Endothelial cell of hepatic sinusoid (primary cell): ENCODE data around the gene SIRPG.
"Not testable (repeated sequence)": the region's sequence is repeated elsewhere in the genome, so short reads cannot be mapped to it uniquely, and the experiment has no call there.

ENCODE experiments used
- in situ Hi-C: cut with HindIII; loops from 2 replicates; pipeline ENCODE4 v1.10.0; 2017; ENCODE audit warnings: low sequenced_read_pairs

SIRPG gene

DNA sequence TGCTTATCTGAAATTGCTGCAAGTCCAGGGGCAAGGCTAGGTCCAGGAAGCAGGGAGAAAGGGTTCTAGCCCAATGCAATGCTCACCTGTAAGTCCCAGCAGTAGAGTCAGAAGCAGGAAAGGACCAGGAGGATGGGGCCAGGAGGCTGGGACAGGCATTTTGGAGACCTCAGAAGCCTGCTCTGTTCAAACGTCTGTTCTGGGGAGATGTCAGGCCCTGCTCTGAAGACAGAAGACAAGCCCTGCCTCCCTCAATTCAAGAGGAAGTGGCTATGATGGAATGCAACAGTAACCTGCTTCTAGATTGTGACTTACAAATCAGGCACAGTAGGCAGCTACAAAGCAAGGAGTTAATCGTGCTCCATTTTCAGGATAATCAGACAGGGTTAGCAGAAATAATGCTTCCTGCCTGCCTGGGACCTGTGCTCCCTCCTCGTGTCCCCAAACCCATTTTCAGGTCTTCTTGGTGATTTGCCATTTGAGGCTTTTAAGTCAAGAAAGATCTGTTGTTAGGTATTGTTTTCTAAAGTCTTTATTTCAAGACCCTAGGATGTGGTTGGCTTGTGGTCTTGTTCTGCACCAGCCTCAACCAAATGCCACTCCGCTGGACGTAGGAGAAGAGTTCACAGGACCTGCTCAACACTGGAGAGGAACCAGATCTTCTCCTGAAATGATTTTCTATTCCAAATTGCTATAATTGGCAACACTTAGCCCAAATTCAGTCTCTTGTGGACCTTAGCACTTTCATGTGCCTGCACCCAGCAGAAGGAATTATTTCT lies at the start of gene SIRPG:
Gene SIRPG (minus strand): TSS at position 224 of the 779 bp plus-strand sequence. CDS start 65 bp downstream, at position 159.
- in situ Hi-C loops: no loop called here

DNA sequence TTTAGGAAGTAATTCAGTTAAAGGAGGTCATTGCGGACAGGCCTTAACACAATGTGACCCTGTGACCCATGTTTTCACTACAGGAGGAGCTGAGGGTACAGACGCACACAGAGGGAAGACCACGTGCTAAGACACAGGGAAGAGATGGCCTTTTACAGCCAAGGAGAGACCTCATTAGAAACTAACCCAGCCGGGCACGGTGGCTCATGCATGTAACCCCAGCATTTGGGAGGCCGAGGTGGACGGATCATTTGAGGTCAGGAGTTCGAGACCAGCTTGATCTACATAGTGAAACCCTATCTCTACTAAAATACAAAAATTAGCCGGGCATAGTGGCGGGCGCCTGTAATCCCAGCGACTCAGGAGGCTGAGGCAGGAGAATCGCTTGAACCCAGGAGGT lies 49.3 kb upstream of the SIRPG start:
- in situ Hi-C loops: not testable (repeated sequence)

DNA sequence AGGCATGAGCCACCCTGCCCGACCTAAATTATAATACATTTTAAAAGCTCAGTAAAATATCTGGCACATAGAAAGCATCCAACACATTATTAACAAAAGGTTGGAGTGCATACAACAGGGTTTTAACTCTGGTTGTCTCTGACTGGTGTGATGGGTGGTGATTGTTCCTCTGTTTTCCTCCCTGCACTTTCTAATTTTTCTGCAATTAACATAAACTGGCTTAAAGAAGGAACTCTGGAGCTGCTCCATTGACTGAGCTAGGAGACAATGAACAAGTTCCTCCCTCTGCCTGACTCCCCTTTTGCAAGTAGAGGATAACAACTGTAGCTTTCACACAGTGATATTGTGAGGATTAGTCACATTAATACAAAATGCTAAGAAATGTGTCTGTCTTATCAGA lies 48.5 kb upstream of the SIRPG start:
- in situ Hi-C loops: no loop called here

DNA sequence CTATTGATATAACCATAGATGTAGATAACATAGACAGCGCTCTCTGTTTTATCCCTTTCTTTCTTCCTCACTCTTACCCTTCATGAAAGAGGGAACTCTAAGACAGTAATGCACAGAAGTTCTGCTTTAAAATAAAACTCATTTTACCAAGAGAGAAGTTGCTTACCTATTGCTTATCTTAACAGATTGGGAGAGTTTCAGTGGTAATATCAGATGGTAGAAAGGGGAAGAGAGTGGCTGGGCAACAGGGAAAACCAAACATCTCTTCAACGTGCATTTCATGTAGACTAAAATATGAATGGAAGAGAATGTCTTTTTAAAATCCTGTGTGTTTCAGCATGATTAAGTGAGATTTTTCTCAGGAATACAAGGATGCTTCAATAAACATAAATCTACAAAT lies 45.3 kb upstream of the SIRPG start:
- in situ Hi-C loops: no loop called here

DNA sequence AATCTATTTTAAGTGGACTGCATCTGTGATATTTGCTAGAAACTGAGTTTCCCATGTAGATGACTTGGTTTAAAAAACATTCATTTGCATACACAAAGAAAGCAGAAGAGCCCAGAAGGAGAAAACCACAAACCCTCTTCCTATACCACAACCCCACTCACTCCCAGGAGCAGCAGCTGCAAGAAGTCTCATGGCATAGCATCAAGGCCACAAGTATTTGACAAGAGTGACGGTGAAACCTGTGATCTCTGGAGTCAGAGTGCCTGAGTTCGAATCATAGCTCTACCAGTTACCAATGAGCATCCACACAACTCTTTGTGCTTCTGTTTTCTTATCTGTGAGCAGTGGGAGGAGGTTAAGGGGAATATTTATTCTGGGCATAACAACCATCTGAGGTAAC lies 44.7 kb upstream of the SIRPG start:
- in situ Hi-C loops: no loop called here

DNA sequence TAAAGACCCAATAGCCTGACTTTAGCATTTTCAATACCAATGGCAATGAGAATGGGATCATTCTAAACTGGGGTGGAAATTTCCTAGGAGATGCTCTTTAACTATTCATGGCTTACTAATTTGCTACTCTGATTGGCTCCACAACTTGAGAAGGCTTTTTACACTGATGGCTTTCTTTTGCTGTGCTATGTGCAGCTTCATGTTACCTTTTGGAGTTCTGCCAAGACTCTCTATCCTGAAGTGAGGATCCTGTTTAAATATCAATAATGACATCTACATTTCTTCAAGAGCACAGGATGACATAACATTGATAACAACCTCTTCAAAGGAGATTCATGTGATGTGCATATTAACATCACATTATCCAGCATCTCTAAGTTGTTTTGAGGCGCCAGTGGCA lies 43.4 kb upstream of the SIRPG start:
- in situ Hi-C loops: no loop called here

DNA sequence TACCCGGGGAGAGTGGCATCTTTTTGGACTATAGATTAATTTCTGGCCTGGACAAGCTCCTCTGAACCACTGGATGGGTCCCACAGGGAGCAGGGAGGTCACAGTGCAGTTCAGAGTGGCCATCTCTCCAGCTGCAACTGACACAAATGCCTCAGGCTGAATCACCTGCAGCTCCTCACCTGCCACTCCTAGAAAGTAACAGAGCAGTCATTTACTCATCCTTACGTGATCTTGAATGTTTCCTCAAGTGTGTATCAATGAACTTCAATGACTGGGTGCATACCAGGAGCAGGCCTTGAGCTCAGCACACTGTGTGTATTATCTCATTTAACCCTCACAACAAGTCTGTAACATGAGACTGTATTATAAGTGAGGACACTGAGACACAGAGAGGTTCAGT lies 40.0 kb upstream of the SIRPG start:
- in situ Hi-C loops: no loop called here

DNA sequence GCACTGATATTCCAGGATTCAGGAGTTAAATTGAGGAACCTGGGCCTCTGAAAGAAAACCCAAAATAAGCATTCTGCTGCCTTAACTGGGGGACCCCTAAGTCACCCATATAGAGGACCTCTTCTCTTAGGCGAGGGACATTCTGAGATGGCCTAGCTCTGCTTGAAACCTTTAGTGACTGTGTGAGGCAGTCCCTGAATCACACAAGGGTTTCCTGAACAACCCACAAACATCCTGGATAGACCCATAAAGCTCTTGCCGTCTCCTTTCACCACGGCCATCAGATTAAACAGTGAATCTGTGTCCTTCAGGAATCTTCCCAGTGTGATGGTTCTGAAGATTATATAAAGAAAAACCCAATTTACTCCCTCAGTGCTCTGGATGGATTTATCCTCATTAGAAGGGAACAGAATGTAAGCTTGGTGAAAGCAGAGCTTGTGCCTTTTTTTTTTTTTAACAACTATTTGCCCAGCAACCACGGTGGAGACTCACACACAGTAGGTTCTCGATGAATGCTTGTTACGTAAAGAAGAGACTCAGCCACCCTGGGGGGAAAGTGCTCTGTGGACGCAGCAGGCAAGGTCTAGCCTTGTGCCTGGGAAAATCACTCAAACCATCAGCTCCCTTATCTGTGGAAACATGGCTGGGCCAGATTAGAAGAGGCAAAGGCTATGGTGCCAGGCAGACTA lies 39.1 kb upstream of the SIRPG start:
- in situ Hi-C loops: no loop called here

DNA sequence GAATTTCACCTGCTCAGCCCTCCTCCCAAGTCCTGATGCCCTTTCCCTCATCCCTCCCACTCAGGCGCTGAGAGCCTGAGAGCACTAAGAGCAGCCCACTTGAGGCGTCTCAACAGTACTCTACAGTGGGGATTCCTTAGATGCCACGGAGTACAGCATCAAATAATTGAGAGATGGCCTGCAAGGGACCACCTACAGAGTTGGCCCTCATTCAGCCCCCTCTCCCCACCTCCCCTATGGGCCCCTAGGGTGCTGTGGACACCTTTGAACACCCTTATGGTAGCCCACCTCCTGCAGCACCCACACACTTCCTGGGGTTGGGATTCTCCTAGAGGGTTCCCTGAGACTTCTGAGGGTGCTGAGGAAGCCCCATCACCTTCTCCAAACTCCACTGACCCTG lies 37.1 kb upstream of the SIRPG start:
- in situ Hi-C loops: loop anchor here (5.0 kb wide), 1 partner anchor 38 kb away; no protein-coding TSS in a partner anchor

DNA sequence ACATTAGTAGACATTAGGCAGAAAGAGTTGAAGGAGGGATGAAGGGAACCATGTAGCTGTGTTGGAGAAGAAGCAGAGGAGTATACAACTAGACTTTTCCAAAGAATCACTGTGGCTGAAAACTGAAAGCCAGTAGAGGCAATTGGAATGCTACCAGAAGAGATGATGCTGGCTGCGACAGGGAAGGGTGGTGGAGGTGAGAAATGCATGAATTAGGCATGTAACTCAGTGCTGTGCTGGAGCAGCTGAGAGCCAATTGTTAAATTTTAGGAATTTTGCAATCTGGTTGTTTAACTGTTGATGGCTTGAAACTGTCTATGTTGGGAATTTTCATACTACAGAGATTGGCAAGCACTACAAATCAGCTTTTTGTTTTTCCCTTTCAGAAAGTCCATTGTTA lies 35.8 kb upstream of the SIRPG start:
- in situ Hi-C loops: loop anchor here (5.0 kb wide), 1 partner anchor 39 kb away; no protein-coding TSS in a partner anchor

DNA sequence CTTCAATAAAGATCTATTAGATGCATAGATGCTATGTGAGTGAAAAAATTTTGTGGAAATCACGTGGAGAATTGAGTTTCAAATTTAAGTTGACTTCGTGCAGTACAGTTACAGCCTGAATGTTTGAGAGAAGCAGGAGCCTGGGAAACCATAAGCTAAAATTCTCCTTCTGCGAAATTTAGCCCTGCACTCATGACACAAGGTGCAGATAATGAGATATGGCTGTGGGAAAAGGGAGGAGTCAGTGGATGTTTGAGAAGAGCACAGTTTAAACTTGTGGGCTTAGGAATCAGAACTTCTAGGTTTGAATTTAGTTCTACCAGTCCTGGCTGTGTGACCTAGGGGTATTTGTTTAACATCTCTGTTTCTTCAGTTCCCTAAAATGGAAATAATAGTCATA lies 32.1 kb upstream of the SIRPG start:
- in situ Hi-C loops: loop anchor here (5.0 kb wide), 1 partner anchor 43 kb away; no protein-coding TSS in a partner anchor

DNA sequence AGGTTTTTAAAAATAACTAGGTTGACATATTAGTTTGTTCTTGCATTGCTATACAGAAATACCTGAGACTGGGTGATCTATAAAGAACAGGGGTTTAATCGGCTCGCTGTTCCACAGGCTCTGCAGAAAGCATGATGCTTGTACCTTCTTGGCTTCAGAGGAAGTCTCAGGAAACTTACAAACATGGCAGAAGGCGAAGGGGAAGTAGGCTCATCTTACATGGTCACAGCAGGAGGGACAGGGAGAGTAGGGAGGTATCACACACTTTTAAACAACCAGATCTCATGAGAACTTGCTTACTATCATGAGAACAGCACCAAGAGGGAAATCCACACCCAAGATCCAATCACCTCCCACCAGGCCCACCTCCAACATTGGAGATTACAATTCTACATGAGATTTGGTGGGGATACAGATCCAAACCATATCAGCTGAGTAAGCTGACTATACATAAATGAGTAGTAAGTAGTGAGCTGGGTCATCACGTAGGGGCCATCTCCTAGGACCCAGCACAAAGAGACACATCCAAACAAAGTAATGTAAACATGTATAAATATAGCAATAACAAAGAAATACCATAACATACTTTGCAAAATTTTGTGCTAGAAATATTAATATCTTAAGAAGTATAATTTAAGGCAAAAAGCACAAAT lies 31.4 kb upstream of the SIRPG start:
- in situ Hi-C loops: no loop called here

DNA sequence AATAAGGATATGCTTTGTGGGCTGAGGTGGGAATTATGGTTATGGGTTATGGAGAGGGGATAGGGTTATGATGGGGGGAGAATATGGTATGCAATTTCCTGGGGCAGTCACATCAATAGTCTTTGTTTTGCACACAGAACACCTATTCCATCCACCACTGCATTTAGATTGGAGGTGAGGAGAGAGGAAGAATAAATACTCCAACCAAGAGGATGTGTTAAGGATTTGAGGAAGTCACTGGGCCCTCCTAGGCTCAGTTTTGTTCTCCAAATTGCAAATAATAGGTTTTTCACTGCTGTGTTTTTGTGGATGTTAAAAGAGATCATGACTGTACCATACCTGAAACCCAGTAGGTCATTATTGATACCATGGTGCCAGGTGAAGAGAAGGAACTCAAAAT lies 29.5 kb upstream of the SIRPG start:
- in situ Hi-C loops: no loop called here

DNA sequence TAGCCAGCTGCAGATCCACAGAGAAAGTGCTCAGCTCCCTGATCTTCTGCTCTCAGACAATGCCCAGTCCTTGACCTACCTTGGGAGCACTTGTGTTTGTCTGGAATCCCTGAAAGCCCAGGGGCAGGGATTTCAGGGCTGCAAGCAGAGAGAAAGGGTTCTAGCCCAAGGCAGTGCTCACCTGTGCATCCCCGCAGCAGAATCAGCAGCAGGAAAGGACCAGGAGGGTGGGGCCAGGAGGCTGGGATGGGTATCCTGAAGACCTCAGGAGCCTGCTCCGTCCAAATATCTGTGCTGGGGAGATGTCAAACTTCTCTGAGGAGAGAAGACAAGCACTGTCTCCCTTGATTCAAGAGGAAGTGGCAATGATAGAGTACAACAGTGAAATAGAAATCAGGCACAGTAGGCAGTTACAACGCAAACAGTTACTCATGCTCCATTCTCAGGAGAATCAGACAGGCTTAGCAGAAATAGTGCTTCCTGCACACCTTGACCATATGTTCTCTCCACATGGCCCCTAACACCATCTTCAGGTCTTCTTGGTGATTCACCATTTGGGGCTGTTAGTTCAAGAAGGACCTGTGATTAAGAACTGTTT lies 28.7 kb upstream of the SIRPG start:
- in situ Hi-C loops: no loop called here

DNA sequence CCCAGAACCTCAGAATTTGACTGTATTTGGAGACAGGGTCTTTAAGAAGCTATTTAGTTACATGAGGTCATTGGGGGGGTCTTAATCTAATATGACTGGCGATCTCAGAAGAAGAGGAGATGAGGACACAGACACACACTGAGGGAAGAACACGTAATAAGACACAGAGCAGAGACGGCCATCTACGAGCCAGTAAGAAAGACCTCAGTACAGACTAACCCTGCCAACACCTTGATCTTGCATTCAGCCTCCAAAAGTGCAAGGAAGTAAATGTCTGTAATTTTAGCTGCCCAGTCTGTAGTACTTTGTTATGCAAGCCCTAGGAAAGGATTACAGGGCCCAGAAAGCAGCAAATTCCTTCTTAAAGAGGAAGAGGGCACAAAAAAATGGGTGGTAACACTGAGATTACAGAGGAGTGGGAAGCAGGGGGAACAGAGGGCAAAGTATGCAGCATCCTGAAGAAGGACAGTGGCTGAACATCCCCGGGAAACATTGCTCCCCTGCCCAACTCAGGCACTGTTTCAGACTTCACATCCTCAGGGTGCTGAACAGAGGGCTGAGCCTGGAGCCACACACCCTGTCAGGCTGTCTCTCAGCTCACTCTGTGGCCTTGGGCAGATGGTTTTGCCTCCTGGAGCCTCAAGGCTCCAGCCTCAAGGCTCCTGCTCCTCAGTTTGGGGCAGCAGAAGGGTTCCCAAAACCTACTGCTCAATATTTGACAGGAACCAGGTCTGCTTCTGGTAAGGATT lies 27.9 kb upstream of the SIRPG start:
- in situ Hi-C loops: no loop called here

DNA sequence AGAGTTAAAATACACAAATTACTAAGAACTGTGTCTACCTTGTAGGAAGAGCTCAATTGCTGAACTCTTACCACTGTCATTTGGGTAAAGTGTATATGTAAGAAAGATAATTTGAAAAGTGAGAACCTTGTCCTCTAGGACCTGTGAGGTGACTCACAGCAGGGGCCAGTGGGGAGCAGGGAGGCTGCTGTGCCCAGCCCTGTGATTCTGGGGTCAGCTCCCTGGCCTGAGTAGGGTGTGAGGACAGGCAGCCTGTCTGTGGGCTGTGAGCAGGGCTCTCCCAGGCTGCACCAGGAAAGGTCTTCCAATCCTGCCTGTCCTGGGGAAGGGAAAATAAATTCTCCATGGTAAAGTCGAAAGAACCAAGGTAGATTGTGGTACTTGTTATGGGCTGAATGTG lies 27.3 kb upstream of the SIRPG start:
- in situ Hi-C loops: no loop called here

DNA sequence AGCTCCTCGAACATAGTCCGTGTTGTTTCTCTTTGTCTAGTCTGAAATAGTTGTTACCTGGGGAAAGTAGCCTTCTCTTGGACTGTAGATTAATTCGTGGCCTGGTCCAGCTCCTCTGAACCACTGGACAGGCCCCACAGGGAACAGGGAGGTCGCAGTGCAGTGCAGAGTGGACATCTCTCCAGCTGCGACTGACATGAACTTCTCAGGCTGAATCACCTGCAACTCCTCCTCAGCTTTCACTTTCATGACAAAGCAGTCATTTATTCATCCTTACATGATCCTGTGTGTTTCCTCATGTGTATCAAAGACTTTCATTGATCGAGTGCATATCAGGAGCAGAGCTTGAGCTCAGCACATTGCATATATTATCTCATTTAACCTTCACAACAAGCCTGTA lies 19.1 kb upstream of the SIRPG start:
- in situ Hi-C loops: no loop called here

DNA sequence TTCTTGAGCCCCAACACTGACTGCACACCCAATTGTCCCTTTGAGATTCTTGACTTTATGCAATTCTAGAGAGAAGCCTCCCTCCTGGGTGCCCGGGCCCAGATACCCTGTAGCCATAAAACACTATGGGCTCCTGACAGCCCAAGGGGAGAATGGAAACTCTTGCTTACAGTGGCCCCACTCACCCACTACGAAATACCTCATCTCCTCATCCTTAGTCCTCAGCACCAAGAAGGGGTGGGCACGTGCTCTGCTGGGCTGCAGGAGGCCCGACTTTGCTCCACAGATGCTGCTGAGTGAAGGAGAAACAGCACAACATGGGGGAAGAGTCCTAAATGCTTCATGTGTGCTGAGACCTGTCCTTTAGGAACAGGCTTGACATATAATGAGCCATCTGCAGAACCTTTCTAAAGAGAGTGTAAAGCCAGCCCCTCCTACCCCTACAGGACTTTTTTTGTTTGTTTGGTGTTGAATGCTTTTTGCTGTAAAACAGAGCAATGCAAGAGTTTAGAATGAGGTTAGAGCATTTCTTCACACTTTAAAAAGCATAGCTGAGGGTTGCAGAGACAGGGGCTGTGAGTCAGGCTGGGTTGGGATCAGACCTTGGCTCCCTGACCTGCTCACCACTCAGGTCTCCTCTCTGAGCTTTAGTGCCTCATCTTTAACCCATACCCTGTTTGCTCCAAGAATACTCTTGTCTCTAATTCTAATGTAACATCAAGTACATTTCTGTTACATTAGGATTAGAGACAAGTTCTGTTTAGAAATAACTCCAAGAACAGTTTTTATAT lies 17.6 kb upstream of the SIRPG start:
- in situ Hi-C loops: no loop called here

DNA sequence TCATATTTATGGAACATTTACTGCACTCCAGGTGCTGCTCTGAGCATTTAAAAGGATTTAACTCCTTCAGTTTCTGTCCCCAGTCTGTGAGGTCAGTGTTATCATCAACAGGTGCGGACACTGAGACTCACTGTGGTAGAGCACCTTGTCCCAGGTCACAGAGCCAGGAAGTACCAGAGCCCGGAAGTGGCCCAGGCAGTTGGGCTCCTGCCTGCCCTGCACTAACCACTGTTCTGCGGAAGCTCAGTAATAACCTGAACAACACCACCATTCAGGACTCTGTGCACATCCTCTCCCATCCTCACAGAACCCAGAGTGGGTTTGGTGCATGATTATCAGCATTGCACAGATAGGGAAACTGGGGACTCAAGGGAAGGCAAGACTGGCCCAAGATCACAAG lies 16.8 kb upstream of the SIRPG start:
- in situ Hi-C loops: no loop called here

DNA sequence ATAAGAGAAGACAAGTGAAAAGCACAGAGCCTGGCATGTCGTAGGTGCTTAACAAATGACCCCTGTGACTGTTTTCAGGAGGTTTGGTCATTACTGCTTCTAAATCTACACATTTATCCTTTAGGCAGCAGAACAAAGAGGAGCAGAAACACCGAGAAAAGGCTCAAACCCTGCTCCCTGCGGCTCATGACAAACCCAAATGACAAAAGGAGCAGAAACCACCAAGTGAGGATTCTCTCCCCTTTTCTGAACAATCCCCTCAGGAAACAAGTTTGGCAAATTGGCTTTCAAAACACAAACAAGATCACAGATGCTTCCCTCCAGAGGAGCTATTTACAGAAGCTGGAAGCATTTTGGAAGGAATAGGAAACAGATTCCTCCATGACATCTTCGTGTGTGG lies 15.8 kb upstream of the SIRPG start:
- in situ Hi-C loops: no loop called here
